Glutamatergic neuron (in vitro differentiated cells): ENCODE results near the gene DDX47. TPM values are rescaled to one million over a fixed set of nuclear protein-coding genes. Genes with fewer than 3 reads are reported as not detected.
A peak's percentile ranks its signal among the peaks of the same experiment; 100 is the strongest.
"Not testable (repeated sequence)": the region's sequence is repeated elsewhere in the genome, so short reads cannot be mapped to it uniquely, and the experiment has no call there.

Experiments used
- DNase-seq: peaks from one replicate; pipeline ENCODE4 v3.0.0; 2022
- H3K27ac Mint-ChIP-seq: one replicate; pipeline ENCODE4 v1.8.0; 2020; ENCODE audit warnings: mild to moderate bottlenecking, mixed read lengths, inconsistent platforms; ENCODE audit not compliant: unreplicated experiment
- H3K27me3 Mint-ChIP-seq: one replicate; pipeline ENCODE4 v1.8.0; 2020; ENCODE audit warnings: mild to moderate bottlenecking, moderate library complexity, mixed read lengths, inconsistent platforms; ENCODE audit not compliant: unreplicated experiment
- H3K36me3 Mint-ChIP-seq: one replicate; pipeline ENCODE4 v1.8.0; 2020; ENCODE audit warnings: mild to moderate bottlenecking, mixed read lengths, inconsistent platforms; ENCODE audit not compliant: unreplicated experiment
- H3K4me1 Mint-ChIP-seq: one replicate; pipeline ENCODE4 v1.8.0; 2020; ENCODE audit warnings: mild to moderate bottlenecking, low read depth, mixed read lengths, inconsistent platforms; ENCODE audit not compliant: unreplicated experiment
- H3K4me3 Mint-ChIP-seq: one replicate; pipeline ENCODE4 v1.8.0; 2020; ENCODE audit warnings: mild to moderate bottlenecking, mixed read lengths, inconsistent platforms; ENCODE audit not compliant: unreplicated experiment
- H3K9me3 Mint-ChIP-seq: one replicate; pipeline ENCODE4 v1.8.0; 2020; ENCODE audit warnings: mild to moderate bottlenecking, moderate library complexity, mixed read lengths, inconsistent platforms; ENCODE audit not compliant: unreplicated experiment
- total RNA-seq: library from RNA; stranded (reverse); fragmentation: NEBNext Ultra II Directional; extraction: Animal tissue kit (Norgen Biotek cat#: 25700); gene quantifications from one replicate; pipeline ENCODE4 v1.2.1, GENCODE V29; 2021; ENCODE audit not compliant: unreplicated experiment
- TF ChIP-seq, protein P1 (sequence below): fragments of 200-600 bp; sonication (generic); IDR thresholded peaks from one replicate; pipeline ENCODE4 v1.5.0; 2021; ENCODE audit not compliant: partially characterized antibody, unreplicated experiment

The DDX47 gene
- total RNA-seq, 1 donor from 2014 or later = 31.0 TPM

DNA sequence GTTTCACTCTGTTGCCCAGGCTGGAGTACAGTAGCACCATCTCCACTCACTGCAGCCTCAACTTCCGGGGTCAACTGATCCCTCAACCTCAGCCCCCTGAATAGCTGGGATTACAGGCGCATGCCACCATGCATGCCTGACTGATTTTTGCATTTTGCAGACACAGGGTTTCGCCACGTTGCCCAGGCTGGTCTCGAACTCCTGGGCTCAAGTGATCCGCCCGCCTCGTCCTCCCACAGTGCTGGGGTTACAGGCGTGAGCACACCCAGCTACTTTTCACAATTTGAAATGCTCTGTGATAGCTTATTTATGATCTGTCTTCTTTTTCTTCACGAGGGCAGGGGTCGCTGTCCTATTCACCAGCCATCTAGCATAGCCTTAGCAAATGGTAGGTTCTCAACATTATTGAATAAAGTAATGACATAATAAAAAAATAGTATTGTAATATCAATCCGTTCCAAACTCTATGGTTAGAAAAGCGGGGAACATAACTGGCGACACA lies 477 bp upstream of the DDX47 start:
- H3K27me3 Mint-ChIP-seq = peaks cover 5% of the 10 kb centered on the region
- H3K4me3 Mint-ChIP-seq = peak overlapping the region; percentile 98
- TF ChIP-seq, protein P1, sequence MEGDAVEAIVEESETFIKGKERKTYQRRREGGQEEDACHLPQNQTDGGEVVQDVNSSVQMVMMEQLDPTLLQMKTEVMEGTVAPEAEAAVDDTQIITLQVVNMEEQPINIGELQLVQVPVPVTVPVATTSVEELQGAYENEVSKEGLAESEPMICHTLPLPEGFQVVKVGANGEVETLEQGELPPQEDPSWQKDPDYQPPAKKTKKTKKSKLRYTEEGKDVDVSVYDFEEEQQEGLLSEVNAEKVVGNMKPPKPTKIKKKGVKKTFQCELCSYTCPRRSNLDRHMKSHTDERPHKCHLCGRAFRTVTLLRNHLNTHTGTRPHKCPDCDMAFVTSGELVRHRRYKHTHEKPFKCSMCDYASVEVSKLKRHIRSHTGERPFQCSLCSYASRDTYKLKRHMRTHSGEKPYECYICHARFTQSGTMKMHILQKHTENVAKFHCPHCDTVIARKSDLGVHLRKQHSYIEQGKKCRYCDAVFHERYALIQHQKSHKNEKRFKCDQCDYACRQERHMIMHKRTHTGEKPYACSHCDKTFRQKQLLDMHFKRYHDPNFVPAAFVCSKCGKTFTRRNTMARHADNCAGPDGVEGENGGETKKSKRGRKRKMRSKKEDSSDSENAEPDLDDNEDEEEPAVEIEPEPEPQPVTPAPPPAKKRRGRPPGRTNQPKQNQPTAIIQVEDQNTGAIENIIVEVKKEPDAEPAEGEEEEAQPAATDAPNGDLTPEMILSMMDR = no peak
- no peak for DNase-seq
- H3K4me1 Mint-ChIP-seq = peaks cover 4% of the 10 kb centered on the region
- no peak overlapping the region for H3K27ac Mint-ChIP-seq
- H3K36me3 Mint-ChIP-seq = no peaks in the 10 kb centered on the region
- H3K9me3 Mint-ChIP-seq = no peaks in the 10 kb centered on the region

DNA sequence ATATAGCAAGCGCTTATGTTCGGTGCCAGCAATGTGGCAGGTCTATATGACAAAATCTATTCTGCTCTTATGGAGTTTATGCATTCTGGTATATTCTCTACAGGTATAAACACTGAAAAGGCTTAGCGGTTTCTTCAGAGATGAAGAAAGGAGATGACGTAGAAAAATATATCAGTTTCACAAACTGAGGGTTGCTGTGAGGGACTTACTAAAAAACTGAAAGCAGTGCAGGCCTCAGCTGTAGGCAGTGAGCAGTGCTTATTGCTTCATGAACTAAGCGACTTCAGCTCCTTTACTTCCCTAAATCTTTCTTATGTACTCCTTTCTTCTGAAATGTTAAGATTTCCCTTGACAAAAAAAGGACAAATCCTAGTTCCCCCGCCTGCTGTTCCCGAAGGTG lies 4.5 kb downstream of the DDX47 start:
- no peak overlapping the region for H3K4me3 Mint-ChIP-seq
- H3K9me3 Mint-ChIP-seq = no peaks in the 10 kb centered on the region
- H3K27me3 Mint-ChIP-seq = peaks cover 3% of the 10 kb centered on the region
- DNase-seq = no peak
- H3K27ac Mint-ChIP-seq = no peak overlapping the region
- no peaks in the 10 kb centered on the region for H3K4me1 Mint-ChIP-seq
- TF ChIP-seq, protein P1 = no peak
- no peaks in the 10 kb centered on the region for H3K36me3 Mint-ChIP-seq

DNA sequence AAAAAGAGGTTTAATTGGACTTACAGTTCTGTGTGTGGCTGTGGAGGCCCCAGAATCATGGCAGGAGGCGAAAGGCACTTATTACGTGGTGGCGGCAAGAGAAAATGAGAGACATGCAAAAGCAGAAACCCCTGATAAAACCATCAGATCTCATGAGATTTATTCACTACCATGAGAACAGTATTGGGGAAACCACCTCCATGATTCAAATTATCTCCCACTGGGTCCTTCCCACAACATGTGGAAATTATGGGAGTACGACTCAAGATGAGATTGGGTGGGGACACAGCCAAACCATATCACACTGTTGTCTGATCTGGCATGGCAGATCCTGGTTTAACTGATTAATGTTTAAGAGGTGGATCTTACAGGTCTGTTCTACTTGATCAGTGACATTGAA lies 5.6 kb downstream of the DDX47 start:
- H3K4me3 Mint-ChIP-seq = no peak overlapping the region
- H3K9me3 Mint-ChIP-seq = no peaks in the 10 kb centered on the region
- H3K36me3 Mint-ChIP-seq = no peaks in the 10 kb centered on the region
- H3K27me3 Mint-ChIP-seq = no peaks in the 10 kb centered on the region
- no peaks in the 10 kb centered on the region for H3K4me1 Mint-ChIP-seq
- TF ChIP-seq, protein P1 = no peak
- DNase-seq = no peak
- H3K27ac Mint-ChIP-seq = no peak overlapping the region

DNA sequence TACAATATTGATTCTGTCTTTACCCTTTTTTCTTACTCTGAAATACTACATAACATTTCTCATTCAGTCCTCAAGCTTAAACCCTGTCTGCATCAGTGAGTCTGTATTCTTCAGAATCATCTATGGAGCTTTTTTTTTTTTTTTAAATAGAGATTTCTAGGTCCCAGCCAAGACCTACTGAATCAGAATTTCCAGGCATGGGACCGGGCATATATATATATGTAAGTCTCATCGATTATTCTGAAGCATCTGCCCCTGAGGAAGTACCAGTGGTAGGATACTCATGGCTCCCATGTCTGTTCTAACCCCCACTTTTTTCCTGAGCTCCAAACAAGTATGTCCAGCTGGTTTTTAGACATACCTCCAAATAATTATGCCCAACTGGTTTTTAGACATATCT lies 6.1 kb downstream of the DDX47 start:
- TF ChIP-seq, protein P1 = no peak
- Mint-ChIP-seq H3K36me3 (no peaks in the 10 kb centered on the region), H3K4me1 (no peaks in the 10 kb centered on the region), H3K4me3 (no peak overlapping the region), H3K27me3 (no peaks in the 10 kb centered on the region), H3K27ac (no peak overlapping the region), H3K9me3 (no peaks in the 10 kb centered on the region)
- no peak for DNase-seq

DNA sequence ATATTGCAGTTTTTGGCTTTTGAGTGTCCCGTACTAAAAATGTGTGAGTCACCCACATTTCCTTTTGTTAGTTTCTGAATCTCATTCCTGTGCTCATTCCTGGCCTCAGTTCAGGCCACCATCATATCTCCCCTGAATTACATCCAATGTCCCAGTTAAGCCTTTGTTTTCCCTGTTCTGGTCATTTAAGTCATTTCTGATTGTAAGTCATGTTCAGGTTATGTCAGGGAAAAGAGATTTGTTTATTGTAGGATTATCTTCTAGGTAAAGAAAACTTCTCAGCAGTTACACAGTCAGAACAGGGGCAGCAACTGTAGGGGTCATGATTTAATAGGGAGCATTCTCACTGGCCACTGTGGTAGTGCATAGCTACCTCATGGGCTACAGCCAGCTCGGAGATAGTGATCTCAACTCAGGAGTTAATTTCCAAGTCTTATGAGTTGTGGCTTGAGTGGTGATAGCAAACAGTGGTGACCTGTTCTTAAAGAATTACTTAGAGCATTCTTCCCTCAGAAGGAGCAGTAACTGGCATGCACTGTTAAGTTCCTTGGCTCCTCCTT lies 6.7 kb downstream of the DDX47 start:
- H3K4me1 Mint-ChIP-seq = no peaks in the 10 kb centered on the region
- DNase-seq = no peak
- TF ChIP-seq, protein P1 = no peak
- H3K27ac Mint-ChIP-seq = no peak overlapping the region
- no peaks in the 10 kb centered on the region for H3K27me3 Mint-ChIP-seq
- H3K4me3 Mint-ChIP-seq = no peak overlapping the region
- H3K36me3 Mint-ChIP-seq = no peaks in the 10 kb centered on the region
- no peaks in the 10 kb centered on the region for H3K9me3 Mint-ChIP-seq

DNA sequence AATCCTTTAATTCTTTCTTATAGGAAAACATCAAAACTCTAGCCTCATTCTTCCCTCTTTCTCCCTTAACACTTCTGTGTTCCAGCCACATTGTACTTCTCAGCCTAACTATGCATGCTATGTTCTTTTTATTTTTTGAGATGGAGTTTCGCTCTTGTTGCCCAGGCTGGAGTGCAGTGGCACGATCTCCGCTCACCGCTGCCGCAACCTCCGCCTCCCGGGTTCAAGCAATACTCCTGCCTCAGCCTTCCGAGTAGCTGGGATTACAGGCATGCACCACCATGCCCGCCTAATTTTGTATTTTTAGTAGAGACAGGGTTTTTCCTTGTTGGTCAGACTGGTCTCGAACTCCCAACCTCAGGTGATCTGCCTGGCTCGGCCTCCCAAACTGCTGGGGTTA lies 7.2 kb downstream of the DDX47 start:
- not testable (repeated sequence) for H3K27ac Mint-ChIP-seq, H3K4me1 Mint-ChIP-seq, H3K4me3 Mint-ChIP-seq, H3K27me3 Mint-ChIP-seq, H3K36me3 Mint-ChIP-seq, H3K9me3 Mint-ChIP-seq, DNase-seq
